SIG-M5 (cell line): ENCODE measurements around the gene RBM8A.
A peak's percentile ranks its signal among the peaks of the same experiment; 100 is the strongest.

Experiments
- DNase-seq: peaks from one replicate; lab custom pipeline; 2025; lab: John Stamatoyannopoulos, UW

Gene RBM8A

DNA sequence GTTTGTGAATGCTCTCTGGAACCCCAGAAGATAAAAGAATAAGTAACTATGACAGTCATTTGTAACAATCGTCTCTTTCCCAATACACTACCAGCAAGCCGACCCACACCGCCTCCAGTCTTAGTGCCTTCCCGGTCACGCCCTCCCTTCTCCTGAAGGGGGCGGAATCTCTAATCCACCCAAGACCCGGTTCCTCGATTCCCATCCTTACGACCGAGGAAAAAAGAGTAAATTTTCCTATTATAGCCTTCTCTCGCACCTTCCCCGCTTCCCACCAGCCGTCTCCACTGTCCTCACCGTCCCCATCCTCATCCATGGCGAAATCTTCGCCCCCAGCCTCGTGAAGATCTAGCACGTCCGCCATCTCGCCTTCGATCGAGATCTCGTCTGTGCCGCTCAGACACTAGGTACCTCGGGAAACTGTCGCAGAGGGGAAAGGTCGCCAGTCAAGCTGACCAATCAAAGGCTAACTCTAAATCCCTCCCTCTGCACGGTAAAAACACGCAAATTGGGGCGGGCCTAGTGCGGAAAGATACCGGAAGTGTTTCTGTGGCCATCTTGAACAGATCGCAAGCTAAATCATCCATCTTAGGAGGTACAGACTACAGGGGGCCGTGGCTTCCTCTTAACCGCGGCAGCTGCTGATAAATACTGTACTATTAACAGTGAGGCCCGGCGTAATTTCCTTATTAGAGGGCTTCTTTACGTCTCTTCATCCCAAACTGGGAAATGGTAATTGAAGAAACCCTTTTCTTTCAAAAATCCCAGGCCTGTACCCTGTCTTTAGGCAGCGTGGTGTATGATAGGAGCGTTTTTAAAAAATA lies at the start of gene RBM8A:
RBM8A (minus strand) TSS at position 422 of the 824 bp plus-strand sequence; CDS start at position 364, 58 bp downstream.
- peak; percentile 98 for DNase-seq

DNA sequence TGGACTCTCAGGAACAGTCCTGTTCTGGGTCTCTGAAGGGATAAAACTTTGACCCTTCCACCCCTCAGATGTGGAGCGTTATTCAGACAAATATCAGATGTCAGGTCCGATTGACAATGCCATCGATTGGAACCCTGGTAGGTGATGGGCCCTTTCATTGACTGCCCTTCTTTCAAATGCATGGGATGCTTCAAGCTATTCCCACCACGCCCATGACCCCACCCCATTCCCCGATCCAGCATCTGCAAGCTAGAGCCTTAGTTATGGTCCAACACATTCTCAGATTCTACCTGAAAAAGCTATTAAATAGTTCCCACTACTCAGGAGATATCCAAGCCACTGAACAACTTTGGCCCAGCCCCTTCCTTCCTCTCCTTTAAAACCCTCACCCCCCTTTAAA lies 49.7 kb upstream of the RBM8A start:
- DNase-seq: no peak

DNA sequence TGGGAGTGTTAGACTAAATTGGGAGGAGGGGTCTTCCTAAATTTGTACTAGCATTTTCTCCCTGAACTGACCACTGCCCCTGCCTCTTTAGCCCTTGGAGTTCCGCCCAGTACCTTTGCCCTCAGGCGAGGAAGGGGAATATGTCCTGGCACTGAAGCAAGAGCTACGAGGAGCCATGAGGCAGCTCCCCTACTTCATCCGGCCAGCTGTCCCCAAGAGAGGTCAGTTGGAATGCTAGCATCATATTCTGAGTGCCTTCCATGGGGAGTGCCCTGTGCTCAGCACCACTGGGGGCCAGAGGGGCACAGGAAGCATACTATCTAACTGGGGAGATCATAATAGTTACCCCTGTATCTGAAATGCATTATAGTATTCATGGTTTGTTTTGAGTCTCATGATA lies 47.9 kb upstream of the RBM8A start:
- no peak for DNase-seq

DNA sequence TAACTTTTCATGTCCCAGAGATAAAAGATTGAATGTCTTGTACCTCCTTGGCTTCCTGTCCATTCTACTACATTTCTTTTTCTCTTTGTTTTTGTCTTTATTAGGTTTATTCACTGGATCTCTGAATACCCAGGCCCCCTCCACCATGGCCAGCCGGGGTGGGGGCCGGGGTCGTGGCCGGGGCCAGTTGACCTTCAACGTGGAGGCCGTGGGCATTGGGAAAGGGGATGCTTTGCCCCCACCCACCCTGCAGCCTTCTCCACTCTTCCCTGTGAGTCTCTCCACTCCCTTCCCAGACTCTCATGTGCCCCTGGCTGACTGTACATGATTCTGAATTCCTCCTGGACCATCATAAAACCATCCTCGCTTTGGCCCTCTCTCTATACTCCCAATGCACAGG lies 47.4 kb upstream of the RBM8A start:
- no peak for DNase-seq

DNA sequence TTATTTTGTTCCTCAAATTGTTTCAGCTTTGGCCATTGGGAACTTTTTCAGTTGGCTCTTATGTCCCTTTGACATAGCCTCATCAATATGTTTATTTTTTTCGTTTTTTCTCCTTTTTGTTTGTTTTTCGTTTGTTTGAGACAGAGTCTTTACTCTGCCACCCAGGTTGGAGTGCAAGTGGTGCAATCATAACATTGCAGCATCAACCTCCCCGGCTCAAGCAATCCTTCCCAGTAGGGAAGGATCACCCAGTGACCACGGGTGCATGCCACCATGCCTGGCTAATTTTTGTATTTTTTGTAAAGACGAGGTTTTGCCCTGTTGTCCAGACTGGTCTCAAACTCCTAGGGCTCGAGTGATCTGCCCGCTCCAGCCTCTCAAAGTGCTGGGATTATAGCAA lies 45.3 kb upstream of the RBM8A start:
- DNase-seq: no peak

DNA sequence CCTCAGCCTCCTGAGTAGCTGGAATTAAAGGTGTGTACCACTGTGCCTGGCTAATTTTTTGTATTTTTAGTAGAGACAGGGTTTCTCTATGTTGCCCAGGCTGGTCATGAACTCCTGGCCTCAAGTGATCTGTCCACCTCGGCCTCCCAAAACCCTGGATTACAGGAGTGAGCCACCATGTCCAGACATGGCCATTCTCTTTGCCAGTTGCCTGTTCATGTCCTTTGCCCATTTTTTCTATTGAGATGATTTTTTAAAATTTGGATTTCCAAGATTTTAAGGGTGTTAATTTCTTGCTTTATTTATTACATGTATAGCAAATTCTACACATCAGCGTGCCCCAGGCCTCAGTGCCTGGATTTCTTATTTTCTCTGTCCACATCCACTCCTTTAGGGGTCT lies 40.0 kb upstream of the RBM8A start:
- DNase-seq: no peak

DNA sequence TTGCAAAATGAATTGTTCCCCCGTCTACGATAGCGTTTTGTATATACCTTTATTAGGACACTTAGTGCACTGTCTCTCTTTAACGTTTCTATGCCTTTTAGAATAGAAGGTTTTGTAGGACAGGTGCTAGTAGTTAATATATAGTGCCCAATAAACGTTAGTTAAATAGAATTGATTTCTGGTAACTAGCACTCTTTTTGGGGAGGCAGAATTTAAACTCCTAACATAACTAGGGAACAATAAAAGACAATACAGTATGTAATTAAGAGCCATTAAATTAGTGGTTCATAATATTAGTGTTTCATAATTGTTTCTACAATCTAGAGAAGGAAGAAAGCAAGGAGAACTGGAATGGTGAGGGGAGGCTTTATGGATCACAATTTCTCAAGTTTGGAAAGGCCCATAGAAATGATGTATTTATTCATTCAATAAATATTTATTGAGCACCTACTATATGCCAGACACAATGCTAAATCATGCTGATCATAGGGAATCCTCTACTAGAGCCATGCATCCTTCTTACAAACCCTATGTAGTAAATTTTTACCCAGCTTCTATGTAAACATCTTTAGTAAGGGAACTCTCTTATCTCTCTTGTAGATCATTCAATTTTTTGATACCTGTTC lies 37.9 kb upstream of the RBM8A start:
- no peak for DNase-seq

DNA sequence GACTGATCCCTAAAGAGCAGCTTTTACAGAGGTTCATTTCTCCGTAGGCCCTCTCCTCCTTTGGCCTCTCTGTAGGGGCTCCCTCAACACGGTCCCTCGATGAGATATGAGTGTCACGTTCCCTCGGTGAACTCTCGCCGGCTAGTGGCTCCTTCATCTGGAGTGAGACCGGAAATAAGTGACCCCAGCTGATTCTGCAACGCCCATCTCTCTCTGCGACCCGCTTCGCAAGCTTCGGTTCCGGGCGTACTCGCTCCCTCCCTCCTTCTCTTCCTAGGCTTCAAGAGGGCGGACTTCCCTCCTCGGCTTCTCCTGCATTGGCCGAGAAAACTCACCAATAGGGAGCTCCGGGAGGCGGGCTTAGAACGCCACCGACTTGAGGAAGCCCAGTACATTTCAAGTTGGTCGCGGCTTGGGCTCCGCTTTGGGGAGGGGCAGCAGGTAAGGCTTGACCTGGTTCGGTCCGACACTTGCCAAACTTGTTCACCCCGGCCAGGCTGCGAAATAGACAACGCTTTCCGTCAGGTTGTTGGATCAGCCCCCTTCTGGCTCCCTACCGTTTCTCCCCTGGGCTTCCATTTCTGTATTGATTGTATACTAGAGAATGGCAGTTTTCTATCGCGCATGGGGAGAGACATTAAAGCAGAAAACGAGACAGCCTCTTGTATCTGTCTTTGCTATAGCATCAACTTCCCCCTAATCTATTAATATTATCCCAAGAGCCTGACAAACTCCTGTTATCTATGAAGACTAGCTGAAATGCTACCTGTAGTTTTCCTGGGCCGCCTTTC lies 37.2 kb upstream of the RBM8A start, which contains the start of the genes ANKRD34A and POLR3GL:
ANKRD34A (minus strand) TSS at position 248 of the 791 bp plus-strand sequence. CDS start 2,816 bp downstream, outside the sequence.
POLR3GL (plus strand) TSS at position 363 of the 791 bp plus-strand sequence. CDS start 10,176 bp downstream, outside the sequence.
- peak; percentile 82 for DNase-seq

DNA sequence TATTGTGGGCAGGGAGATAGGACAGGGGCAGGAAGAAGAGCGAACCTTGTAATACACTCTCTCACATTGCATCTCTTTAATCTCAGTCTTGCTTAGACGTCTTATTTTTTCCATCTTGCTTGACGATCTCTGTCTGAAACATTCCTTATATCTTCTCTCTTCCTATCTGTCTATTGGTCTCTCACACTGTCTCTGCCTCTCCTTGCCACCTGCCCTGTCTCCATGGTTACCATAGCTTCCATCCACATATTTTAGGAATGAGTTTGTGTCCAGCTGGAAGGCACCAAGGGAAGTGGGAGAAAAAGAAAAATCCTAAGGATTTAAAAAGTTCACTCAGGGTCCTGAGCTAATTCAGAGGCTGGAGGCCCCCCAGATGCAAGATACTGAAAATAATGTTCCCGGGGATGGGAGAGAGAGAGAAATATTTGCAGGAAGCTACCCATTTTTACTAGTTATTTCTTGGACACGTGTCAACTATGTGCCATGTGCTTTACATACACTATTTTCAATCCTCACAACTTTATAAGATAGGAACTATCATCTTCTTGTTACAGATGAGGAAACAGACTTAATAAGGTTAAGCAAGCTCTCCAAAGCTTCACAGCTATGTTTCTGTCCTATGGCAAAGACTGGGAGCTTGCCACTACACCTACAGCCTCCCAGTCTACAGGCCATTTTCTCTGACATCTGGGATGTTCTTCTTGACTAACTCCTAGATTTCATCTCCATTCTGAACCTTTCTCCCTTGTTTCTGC lies 36.2 kb upstream of the RBM8A start:
- DNase-seq: no peak

DNA sequence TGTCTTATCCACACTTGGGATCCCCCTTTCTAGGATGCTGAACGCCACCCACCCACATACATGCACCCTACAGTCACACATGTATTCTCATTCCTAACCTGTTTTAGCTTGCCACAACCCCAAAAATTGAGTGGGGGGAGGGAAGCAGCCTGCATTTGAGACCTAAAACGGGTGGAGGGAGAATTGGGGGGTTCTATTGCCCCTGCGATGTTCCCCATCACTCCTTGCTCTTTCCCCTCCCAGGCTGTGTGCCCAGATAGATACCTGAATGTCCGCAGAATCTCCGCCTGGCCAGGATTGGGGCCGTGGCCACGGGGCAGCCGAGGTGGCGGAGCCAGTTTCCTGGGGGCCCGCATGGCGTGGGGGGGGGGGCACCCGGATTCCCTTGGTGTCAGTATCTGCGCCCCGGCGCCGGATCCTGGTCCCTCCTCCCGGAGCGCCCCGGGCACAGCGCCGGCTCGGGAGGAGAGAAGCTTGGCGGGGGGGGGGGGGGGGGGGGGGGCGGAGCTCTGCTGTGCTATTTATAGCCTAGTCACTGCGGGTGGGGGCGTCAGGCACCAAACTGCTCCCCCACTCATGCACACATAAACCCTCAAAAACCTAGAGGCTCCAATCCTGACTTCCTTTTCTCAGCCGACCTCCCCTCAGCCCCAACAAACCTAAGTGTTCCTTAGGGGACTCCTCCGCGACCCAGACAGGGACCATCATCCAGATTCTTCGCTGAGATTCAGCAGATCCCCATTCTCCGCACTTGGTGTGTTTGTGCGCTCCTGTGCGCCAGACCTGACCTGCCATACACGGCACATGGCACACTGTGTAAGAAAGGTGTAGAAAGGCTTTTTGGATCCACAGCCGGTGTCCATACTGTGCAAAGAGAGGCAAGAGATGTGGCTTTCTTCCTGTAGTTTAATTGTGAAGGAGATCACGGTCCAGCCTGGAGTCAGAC lies 35.1 kb upstream of the RBM8A start:
- DNase-seq: no peak

DNA sequence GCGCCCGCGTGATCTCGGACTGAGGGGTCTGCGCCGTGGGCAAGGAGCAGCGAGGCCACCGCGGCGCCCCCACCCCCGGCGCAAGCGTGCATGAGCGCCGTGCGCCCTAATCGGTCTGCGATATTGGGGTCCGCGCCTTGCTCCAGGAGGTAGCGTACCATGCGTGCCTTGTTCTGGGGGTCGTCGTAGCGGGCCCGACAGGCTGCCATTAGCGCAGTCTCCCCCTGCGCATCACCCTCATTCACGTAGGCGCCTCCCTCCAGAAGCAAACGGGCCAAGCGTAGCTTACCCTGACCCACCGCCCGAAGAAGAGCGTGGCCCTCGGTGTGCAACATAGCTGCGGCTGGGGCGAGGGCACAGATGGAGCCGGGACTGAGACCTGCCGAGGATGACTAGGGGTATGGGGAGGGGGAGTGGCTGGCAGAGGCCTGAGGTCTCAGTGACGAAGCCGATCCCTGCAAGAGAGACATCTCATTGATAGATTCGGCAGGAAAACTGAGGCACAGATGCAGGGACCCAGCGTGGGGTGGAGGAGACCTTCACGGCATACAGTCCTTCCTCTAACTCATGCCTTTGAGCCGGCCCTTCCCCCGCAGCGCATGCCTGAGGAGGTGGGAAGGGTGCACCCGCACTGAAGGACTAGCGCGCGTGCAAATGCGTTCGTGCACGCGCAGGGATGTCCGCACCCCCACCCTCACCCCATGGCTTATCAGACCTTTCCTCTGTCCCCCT lies 34.3 kb upstream of the RBM8A start:
- DNase-seq: no peak

DNA sequence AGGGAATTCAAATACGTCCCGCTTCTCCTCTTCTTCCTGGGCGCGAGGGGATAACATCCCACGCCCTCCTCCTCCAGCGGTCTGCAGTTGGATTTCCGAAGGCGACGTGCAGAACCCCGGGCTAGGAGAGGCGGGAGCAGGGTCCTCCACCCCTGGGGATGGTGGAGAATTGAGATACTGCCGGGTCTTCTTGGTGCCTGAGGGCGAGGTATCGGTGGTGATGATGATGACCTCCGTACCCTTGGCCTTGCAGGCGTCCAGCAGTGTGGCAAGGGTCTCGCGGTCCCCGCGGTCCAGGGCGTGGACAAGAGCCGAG lies 33.8 kb upstream of the RBM8A start:
- DNase-seq: no peak

DNA sequence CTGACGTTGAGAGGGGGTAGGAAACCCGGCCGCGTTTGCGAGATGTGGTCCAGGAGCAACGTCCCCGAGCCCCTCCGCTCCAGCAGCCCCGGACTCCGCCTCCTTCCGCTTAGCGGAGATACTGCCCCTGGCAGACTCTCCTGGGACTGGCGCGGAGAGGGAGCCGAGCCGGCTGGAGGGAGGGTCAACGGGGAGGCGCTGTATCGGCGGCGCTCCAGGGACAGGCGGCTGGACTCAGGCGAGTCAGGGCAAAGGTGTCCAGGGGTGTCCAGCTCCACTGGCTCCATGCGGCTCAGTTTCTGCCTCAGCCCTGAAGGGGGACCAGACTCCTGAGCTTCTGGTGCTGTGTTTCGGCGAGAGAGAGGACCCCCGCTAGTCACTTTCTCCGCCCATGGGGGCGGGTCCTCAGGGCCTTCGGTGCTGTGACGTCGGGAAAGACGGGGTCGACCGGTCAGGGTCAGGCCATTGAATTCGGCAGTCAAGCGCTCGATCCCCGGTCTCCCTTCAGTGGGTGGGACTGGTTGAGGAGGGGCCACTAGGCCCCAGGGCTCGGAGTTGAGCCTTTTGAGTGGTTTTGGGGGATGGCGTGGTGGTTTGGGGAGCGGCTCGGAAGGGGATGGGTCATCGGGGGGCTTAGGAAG lies 33.3 kb upstream of the RBM8A start:
- no peak for DNase-seq

DNA sequence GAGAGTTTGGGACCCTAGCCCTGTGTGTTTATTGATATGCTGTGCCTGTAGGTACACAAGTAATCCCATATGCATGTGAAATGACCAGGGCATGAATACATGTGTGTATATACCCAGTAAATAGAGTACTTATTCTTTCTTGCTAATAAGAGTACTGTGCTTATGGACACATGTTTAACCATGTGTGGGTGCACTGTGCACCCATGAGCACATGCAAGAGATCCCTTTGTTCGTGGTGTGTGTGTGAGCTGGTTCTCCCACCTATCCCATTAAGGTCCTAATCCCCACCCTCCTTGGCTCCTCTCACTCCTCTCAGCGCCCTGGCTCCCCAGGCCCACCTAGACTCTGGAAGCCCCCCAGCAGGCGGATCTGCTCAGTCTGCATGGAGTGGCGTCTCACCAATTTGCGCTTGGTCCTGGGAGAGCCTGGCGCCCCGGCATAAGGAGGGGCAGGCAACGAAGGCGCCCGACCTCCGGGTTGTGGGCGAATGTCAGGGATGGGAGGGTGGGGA lies 32.7 kb upstream of the RBM8A start:
- DNase-seq: no peak

DNA sequence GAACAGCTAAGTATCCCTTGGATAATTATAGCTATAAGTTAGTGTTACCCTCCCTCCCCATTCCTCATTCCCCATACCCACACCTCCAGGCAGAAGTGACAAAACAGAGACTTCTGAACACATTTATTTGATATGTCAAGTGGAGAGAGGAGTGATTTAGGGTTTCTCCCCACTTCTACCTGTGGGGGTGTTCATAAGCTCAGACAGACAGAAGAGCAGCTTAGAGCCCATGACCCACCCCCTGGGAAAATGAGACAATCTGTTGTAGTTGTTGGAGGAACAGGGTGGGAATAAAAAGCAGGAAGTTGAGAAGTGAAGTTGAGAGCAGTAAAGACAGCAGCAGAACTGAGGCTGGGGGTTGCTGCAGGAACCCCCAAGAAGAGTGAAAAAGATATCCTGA lies 32.0 kb upstream of the RBM8A start:
- DNase-seq: no peak

DNA sequence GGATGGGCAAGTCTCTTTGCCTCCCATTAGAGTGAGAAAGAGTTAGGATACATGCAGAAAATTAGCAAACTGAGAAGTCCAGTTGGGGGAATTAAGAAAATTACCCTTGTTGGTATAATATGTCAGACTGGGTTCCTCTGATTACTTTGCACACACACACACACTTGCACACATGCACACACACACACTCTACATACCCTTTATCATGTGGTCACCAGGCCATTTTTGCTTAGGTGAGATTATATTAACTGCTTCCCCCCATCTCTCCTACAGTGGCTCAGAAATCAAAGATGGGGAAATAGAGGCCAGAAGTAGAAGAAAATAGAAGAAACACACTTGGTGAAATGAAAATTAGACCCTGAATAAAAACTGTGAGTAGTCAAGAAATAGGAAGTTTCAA lies 31.4 kb upstream of the RBM8A start:
- no peak for DNase-seq

DNA sequence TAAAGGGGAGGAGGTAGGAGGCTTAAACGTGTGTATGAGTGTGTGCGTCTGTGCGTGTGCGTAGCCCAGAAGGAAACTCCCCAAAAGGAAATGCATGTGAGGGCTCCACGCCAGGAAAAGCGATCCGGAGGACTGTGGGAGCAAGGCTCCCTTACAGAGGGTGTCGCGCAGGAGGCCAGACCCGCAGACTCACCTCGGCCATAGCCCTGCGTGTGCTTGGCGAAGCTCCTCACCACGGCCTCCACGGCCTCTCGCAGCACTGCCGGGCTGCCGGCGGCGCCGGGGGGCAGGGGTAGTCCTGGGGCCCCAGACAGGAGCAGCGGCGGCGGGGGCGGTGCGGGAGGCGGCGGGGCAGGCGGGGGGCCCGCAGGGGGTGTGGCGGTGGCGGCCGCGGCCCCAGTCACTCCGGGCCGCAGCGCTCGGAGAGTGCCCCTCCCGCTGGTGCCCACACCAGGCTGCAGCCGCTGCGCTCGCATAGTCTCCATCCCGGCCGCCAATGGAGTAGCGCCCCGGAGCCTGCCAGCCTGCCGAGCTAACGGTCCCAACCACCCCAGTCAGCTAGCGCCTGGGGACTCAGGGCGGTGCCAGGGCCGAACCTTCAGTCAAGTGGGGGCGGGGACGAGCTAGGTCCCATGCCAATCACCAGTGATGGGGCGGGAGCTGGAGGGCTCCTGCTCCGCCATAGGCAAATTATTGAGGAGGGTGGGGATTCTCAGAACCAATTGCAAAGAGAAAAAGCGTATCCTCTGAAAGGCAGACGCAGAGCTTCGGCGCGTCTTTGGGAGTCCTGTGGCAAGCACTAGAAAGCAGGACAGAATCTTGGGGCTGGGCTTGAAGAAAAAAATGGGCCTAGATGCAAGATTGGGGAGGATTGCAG lies 30.4 kb upstream of the RBM8A start, which contains the start of gene LIX1L:
LIX1L (minus strand) TSS at position 575 of the 877 bp plus-strand sequence; CDS start at position 485, 90 bp downstream.
- peak; percentile 98 for DNase-seq

DNA sequence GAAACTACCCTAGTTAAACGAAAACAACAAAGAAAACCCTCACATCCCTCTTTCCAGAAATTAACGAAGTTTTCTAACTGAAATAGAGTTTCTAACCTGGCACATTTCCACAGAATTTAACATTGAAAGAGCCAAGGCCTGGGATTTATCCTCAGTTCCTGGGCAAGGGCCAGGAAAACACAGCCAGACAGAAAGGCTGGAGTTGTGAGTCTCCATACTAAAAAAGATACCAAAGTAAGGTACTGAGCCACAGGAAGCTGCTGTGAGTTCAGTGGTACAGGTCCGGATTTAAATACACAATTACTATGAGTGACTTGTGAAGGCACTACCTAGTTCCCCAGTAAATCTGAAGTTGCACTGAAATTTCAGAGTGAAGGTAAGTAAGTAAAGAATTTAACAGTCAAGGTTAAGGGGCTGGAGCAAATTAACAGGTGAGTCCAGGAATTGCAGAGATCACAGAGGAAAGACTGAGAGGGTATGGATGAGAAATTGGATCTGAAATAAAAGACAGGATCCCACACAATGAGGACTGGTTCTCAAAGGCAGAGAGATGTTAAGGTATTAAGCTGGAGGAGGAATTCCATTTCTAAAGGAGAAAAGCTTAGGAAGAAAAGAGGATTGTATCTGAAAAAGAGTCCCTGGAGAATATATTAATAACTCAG lies 29.6 kb upstream of the RBM8A start:
- DNase-seq: no peak
